Activated T-cell treated with anti-CD3 and anti-CD28 coated beads for 4 hours (primary cell): ENCODE measurements around the gene MAST4.

ENCODE experiments used
- DNase-seq: peaks from one replicate; pipeline ENCODE4 v3.0.0-alpha.2; 2020

The MAST4 gene

DNA sequence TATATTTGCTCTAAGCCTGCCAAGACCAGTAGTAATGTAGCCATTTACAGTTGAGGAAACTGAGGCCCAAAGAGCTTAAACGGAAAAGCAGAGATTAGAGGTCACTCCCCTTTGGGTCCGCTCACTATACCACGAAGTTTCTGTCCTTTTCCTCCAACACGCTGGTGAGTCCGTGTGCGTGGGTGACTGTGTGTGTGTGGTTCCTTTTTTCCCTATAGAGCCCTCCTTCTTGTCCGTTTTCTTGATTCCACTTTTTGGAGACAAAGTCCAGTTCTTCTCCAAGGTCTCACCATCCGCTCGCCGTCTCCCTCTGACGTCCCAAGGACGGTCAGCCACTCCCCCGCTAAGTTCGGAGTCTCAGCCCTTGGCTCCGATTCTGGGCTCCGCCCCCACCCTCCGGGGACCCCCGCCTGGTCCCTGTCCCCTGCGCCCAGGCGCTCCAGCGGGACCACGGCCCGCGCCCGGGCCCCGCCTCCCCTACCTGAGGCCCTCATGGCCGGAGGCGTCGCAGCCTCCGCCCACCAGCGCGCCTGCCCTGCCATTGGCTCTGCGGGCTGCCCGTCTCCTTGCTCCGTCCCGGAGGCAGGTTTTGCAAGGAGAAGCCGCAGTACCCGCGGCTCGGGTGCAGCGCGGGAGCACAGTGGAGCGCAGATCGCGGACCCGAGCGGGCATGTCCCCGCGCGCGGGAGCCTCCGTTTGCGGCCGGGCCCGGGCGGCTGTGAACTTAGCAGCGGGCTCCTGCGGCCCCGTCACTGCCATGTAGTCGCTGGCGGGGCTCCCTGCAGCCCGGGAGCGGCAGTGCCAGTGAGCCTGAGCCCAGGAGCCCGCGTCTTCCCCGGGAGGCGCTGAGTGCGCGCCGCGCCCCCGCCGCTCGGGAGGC, at the start of gene MAST4:
MAST4 (plus strand) TSS at position 638 of the 880 bp plus-strand sequence. CDS start 263 bp downstream, outside the sequence.
- DNase-seq, result peak; percentile 4

DNA sequence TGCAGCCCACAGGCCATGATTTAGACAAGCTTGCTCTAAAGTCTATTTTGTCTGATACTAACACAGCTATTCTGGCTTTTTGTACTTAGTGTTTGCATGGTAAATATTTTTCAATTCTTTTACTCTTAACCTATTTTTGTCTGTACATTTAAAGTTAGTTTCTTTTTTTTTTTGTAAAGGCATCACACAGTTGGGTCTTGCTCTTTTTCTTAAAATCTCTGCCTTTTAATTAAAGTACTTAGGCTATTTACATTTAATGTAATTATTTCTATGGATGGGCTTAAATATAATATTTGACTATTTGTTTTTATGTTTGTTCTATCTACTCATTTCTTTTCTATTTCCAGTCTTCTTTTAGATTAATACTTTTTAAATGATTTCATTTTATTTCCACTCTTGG, 49.7 kb upstream of the MAST4 start:
- no peak for DNase-seq

DNA sequence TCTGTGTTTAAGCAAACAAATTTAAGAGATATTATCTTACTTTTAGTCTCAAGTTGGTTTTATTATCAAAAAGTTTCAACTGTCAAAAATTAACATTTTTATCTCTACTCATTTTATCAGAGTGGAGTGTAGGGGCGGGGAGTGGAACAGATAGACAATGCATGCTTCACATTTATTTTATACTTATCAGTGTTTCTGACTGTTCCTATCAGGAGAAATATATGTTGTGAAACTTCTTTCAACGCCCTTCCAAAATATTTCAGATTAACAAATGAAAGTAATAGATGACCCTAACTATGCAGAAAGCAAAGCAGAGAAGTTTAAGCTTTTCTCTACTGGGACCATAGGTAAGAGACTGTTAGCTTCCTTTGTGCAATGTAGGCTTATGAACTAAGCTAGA, 44.9 kb upstream of the MAST4 start:
- no peak for DNase-seq

DNA sequence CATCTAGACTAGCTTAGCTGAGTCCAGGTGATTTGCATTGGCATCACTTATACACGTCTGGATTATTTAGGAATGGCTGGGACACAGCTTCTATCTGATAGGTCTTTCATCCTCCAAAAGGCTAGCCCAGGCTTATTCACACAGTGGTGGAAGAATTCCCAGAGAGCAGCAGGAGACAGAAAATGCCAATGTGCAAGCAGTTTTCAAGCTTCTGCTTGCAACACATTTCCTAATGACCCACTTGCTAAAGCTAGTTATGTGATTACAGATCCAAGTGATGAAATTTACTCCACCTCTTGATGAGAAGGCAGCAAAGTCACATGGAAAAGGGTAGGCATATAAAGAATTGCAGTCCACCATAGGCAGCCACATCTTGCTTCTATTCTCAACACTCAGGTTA, 44.2 kb upstream of the MAST4 start:
- DNase-seq, result no peak

DNA sequence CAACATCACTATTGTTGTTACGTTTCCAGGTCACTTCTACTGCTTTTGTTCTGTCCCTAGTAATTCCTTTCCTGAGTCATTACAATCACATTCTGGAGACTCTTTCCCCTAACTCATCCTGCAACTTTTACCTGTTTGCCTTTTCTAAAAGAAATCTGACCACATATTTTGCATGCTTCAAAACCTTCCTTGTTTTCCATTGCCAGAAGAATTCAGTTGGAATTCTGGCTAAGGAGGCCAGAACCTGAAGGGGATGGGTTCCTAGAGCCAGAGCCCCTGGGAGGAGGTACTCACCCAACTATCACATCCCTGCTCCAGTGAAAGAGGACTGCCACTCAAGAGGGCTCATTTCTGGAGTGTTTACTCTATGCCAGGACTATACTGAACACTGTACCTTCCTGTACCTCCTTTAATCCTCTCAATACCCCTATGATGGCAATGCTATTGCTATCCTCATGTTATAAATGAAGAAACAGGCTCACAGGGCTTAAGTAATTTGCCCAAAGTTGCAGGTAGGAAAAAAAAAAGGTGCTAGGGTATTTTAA, 42.8 kb upstream of the MAST4 start:
- DNase-seq, result no peak

DNA sequence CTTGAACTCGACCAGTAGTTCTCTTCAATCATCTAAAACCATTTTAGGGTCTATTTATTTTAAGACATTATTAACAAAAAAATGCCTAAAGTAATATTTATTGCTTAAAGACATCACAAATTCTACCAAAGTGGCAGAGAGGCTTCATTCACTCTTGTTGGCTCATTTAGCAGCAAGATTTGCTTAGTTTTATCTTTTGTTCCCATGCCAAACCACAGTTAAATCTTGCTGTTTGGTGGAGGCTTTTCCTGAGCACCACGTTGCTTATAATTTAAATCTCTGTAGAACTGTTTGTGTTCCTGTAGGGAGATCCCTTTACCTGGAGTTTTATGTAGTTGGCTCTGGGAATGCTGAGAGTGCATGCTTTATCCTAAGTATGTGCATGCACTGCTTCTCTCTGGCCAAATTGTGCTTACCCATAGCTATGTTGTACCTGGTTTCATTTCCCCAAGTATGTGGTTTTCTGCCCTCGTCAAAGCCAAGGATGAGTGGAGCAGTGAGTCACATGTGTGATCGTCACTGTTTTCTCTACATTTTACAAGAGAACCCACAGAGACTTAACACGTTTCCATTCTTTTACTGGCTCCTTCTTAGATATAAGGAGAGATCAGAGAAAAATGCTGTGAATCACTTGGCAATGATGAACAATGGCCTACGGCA, 42.1 kb upstream of the MAST4 start:
- no peak for DNase-seq

DNA sequence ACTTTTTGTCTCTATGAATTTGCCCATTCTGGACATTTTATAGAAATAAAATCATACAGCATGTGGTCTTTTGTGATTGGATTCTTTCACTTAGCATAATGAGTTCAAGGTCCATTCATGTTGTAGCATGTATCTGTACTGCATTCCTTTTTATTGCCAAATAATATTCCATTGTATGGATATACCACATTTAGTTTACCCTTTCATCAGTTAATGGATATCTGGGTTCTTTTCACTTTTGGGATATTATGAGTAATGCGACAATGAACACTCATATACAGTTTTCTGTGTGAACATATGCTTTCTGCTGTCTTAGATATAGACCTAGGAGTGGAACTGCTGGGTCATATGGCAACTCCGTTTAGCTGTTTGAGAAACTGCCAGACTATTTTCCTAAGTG, 41.3 kb upstream of the MAST4 start:
- DNase-seq, result no peak

DNA sequence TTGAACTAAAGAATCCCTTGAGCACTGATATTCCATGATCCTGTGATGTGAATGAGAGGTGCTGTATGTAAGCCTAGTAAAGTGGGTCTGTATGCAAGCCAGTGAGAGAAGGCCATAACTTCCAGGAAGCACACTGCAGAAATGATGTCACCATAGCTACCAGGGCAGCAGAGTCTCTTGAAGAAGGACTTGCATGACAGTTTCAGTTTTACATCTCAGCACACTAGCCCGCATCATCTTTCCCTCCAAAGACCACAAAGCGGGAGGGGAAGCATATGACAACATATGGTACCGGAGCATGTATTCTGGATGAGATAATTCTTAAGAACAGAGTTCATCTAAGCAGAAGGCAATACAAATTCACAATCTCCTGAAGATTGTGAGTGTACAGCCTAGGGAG, 37.6 kb upstream of the MAST4 start:
- DNase-seq, result no peak

DNA sequence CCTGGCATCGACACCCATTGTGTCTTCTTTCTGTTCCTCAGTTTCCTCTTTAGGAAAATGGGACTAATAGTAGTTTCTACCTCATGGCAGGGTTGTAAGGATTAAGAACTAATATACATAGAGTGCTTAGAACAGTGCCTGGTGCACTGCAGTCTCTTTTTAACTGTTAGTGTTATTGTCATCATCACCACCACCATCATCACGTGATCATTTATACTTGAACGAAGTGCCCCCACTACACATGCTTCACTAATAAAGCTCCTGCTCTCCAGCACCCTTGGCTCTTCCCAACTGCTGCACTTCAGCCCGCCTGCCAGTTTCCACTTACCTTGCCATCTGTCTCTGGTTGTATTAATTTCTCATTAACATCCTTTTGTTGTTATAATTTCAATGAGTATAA, 35.8 kb upstream of the MAST4 start:
- no peak for DNase-seq

DNA sequence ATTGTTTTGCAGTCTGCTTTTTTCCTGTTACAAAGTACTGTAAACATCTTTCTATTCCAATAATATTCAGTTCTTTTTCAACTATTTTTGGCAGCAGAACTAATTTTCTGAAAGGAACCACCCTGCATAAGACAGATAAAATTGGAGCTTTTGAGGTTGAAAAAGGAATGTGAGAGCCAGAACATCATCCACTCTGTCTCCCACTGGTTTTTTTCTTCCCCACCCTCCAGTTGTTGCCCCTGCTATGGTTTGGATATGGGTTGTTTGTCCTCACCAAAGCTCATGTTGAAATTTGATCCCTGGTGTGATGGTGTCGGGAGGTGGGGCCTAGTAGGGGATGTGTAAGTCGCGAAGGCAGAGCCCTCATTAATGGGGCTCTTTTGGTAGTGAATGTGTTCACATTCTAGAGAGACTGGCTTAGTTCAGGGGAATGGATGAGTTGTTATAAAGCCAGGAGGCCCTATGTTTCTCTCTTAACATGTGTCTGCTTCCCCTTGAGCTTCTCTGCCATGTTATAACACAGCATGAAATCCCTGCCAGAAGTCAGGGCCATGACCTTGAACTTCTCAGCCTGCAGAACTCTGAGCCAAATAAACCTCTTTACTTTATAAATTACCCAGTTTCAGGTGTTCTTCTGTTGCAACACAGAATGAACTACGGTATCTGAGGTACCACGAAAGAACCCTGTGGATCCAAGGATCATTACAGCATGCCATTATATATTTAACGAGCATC, 34.8 kb upstream of the MAST4 start:
- DNase-seq, result no peak

DNA sequence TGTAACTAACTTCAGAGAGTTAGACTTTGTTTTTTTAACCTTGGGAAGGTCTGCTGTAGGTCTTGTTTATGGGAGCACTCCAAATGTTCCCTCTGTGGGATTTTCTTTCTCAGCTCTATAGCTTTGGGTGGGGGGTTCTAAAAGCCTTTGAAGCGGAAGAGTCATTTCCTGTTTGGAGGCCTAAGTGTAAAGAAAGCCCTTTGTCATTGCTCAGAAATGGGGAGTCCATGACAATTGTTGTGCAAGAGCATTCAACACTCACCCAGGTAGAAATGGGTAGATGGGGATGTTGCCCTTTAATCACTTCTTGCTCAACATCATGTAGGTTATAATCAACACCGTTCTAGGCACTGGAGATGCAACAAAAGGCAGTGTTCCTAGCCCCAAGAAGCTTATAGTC, 30.3 kb upstream of the MAST4 start:
- no peak for DNase-seq

DNA sequence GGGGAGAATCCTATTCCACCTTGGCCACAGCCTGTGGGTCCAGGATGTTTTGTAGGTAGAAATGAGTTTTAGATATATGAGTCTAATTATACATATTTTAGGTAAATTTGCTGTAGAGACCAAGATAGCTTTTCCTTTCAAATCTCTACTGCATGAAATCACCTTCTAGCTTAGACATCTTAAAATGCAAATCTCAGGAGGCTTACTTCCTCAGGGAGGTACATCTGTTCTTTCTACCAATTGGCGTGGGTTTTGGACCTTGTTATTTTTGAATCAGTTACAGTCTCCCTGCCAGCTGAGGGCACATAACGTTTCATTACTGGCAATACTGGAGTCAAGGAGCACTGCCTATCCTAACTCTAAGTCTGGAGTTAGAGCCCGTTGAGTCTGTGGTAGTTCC, 28.7 kb upstream of the MAST4 start:
- no peak for DNase-seq

DNA sequence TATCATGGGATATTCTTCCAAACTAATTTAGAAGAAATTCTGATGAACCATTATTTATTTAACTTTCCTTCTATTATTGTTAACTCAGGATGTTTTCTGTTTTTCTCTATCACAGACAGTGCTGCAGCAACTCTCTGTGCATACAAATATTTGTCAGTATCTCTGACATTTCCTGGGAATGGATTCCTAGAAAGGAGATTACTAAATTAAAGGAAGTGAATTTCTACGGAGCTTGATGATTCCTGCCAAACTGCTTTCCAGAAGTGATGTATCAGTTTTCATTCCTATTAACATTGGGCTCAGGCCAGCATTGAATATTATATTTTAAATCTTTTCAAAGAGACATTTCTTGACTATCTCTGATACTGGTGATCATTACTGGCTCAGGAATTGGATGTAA, 26.0 kb upstream of the MAST4 start:
- DNase-seq, result no peak

DNA sequence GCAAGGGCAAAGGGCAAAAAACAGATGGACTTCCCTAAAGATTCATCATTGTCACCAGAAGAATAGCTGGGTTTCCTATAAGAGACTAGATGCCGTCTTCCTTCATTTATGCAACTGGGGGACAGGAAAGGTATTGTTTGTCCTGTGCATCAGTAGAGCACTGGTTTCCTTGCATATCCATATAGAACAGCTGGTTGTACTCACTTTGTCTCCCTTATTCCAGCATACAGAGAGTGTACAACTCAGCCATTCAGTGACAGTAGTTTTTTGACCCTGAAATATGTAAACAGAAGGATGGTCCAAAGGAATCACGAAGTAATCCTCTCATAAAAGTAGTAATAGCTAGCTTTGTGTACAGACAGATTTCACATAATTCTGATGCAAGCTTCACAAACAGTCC, 22.5 kb upstream of the MAST4 start:
- no peak for DNase-seq

DNA sequence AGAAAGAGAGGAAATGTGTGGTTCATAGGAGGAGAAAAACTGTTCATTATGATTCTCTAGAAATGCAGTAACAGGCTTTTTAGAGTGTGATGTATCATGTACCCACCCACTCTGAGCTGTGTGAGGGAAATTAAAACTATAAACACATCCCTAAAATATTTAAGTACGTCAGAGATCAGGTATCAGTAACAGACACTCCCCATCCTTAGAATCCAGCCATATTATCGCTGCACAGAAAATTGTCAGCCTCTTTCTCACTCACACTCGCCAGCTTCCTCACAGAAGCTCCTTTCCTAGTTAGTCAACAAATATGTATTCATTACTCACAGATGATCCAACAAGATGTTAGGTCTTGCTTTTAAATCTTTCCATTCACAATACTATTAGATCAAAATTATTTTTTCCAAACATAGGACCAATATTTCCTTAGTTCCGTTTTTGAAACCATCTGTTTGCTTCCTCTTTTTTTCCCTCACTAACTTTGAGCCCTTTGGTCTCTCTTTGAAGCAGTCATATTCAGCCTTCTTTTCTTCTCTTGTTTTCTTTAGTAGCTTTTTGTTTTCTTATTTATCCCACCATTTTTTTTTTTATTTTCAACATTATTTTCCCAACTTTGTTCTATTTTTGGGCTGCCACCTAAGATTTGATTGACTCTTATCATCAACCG, 13.6 kb upstream of the MAST4 start:
- DNase-seq, result no peak

DNA sequence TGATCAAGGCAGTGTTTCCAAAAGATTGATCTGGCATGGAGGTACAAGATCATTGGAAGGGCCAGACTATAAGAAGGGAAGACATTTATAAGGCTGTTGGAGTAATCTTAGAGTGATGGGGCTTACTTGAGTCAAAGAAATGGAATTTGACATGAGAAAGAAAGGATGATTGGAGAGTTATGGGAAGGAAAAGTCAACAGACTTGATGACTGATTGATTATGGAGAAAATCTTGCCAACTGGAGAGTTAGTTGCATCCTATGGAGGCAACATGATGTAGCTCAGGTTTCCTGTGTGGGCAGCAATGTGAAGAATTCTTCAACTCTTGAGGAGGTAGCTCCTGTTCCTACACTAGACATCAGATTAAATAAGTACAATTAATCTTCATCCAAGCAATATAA, 10.9 kb upstream of the MAST4 start:
- no peak for DNase-seq

DNA sequence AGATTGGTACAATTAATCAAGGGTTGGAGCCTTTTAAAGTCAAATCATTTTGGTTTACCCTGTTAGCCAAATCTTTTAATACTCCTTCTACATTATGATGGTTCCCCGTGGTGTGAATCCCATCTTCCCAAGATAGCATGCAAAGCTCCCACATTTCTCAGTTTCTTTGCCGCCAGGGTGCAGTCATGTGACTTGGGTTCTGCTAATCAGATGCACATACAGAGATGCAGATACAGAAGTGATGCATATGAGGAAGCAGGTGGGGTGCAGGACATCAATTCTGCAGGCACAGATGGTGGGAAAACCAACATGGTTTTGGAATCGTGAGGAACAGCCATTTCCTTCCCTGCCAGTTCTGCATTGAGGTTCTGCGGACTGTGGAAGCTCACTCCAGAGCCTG, 8.4 kb upstream of the MAST4 start:
- no peak for DNase-seq

DNA sequence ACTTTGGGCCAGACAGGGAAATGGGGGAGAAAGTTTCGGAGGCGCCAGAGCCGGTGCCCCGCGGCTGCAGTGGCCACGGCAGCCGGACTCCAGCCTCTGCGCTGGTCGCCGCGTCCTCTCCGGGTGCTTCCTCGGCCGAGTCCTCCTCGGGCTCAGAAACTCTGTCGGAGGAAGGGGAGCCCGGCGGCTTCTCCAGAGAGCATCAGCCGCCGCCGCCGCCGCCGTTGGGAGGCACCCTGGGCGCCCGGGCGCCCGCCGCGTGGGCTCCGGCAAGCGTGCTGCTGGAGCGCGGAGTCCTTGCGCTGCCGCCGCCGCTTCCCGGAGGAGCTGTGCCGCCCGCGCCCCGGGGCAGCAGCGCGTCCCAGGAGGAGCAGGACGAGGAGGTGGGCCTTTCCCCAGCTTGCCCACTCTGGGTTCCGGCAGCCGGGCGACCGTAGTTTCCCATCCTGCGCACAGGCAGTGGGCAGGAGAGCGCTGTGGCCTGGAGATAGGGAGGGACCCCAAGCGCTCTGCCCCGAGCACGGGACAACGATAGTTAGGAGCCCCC, 516 bp downstream of the MAST4 start:
- no peak for DNase-seq

DNA sequence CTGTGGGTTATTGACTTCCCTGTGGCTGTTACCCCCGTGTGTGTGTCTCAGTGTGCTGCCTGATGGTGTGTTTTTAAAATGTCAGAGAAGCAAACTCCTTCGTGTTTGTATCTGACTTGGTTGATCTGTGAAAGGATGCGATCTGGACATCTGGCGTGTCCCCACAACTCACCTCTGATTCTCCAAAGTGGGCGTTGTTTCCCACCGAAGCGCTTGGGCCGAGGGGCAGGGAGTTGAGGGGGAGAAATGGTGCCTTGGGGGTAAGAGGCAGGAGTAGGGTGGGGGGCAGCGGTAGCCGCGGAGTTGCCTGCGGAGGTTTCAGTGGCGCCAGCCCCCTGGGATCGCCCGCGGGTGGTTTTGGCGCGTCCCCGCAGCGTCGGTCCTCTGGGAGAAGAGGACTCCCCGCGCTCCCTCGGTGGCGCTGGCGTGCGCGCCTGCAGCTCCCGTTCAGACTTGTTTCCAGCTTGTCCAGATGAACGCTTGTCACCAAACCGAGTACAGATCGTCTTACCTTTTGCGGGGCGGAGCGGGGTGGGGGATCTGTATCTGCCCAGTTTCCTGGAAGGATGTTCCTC, 1.1 kb downstream of the MAST4 start:
- DNase-seq, result no peak

DNA sequence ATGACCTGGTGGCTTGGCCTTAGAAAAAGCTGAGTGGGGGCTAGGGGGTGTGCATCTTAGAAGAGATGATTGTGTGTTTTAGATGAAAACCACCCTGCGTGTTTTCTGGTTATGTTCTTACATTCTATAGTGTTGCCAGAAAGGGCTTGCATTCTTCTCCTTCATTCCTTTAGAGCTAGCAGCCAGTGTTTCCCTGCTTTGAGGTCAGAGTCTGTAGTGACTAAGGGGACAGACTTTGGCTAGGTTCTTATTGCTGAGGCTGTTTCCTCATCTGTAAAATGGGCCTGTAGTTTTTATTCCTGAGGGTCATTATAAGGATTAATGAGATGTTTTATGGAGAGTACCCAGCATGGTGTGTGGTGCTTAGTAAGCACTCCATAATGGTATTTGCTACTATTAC, 6.4 kb downstream of the MAST4 start:
- no peak for DNase-seq

DNA sequence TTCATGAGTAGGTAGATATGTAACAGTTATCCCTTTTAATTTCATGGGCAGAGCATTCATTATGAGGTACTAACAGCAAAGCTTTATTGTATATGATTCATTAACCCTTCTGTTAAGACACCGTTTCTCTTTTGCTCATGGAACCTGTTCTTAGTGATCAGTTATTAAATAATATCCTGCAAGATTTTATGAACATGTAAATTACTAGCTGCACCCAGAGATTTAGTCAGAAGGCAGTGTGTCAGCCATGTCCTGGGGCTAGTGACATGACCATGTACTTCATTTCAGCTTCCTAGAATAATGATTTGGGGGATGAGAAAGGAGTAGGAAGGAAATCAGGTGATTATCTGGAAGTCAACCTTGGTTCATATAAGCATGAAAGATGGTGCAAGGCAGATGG, 7.0 kb downstream of the MAST4 start:
- DNase-seq, result no peak

DNA sequence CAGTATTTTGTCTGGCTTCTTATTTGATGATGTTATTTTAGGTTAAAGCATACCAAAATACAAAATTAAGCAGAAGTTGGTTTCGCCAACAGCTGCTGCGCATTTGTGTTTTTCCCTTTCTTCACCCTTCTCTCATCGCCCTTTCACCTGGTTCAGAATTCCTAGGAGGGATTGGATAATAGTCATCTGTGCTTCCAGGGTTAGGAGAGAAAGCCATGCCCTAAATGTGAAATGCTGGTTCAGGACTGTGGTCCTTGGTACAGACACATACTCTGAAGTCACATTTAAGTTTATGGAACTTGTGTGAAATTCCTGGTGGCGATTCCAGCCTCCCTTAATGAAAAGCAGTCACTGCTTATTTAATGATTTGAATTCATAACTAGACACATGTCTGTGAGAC, 7.7 kb downstream of the MAST4 start:
- no peak for DNase-seq
